GM19240 (cell line): ENCODE data around the gene ZNF239.
"Not testable (repeated sequence)": the region's sequence is repeated elsewhere in the genome, so short reads cannot be mapped to it uniquely, and the experiment has no call there.

Experiments used
- DNase-seq: peaks from one replicate; pipeline ENCODE4 v3.0.0; 2011; ENCODE audit warnings: low spot score; ENCODE audit not compliant: insufficient read length

Gene ZNF239

GRCh38 chr10:43584051-43584450 is 9.6 kb upstream of the ZNF239 start:
- no peak for DNase-seq

- no peak for DNase-seq
Measured at GRCh38 chr10:43576580-43576979, 2.2 kb upstream of the ZNF239 start.

- no peak for DNase-seq
Measured at GRCh38 chr10:43576062-43576461, 1.6 kb upstream of the ZNF239 start.

GRCh38 chr10:43574906-43575305 is 490 bp upstream of the ZNF239 start:
- no peak for DNase-seq

- no peak for DNase-seq
Measured at GRCh38 chr10:43573250-43574000, 991 bp downstream of the ZNF239 start.

GRCh38 chr10:43570971-43571370 is 3.4 kb downstream of the ZNF239 start:
- DNase-seq: no peak

- DNase-seq: no peak
Measured at GRCh38 chr10:43569681-43570080, 4.7 kb downstream of the ZNF239 start.

- DNase-seq: no peak
Measured at GRCh38 chr10:43557214-43557613, 17.2 kb downstream of the ZNF239 start.

GRCh38 chr10:43543746-43544145 is 30.7 kb downstream of the ZNF239 start:
- not testable (repeated sequence) for DNase-seq

- DNase-seq: no peak
Measured at GRCh38 chr10:43524434-43525247, 49.8 kb downstream of the ZNF239 start.
